PC-3 (cell line): ENCODE results near the gene FAM171A2. TPM values are rescaled to one million over a fixed set of nuclear protein-coding genes. Genes with fewer than 3 reads are reported as not detected.

Experiments
- ATAC-seq: fragments of 200-7000 bp; cut with Tn5 transposase; 2 replicates; pipeline ENCODE4 v1.9.1; 2020; ENCODE audit warnings: mild to moderate bottlenecking, moderate library complexity
- BruUV-seq: library from RNA; stranded (reverse); fragments of 400-500 nt; replicated peaks from 2 replicates; lab custom pipeline; 2021; lab: Mats Ljungman, UMichigan
- CTCF ChIA-PET: fragments of 300-600 bp; sonication (Branson Sonifier 250); formaldehyde crosslinking; loops from one replicate; lab custom pipeline; 2022; ENCODE audit warnings: antibody characterized with exemption; lab: Charles Lee
- POLR2A ChIA-PET: fragments of 300-600 bp; sonication (Branson Sonifier 250); formaldehyde crosslinking; loops from one replicate; lab custom pipeline; 2022; ENCODE audit warnings: antibody characterized with exemption; ENCODE audit not compliant: unreplicated experiment; lab: Charles Lee
- DNase-seq: peaks from one replicate; pipeline ENCODE4 v3.0.0-alpha.2; 2015
- H2AFZ ChIP-seq: fragments of 300-600 bp; sonication (generic); 2 replicates; pipeline ENCODE4 v1.6.0; 2016; ENCODE audit warnings: antibody characterized with exemption, low read length
- H3F3A ChIP-seq: fragments of 300-600 bp; sonication (generic); one replicate; pipeline ENCODE4 v1.6.0; 2017; ENCODE audit warnings: antibody characterized with exemption, low read length, control low read depth, mild to moderate bottlenecking; ENCODE audit not compliant: unreplicated experiment
- H3K27ac ChIP-seq: fragments of 300-600 bp; sonication (generic); 2 replicates; pipeline ENCODE4 v1.5.1; 2016; ENCODE audit warnings: mild to moderate bottlenecking, low read length
- H3K27me3 ChIP-seq: fragments of 300-600 bp; sonication (generic); 2 replicates; pipeline ENCODE4 v1.6.1; 2016; ENCODE audit warnings: low read length, mixed read lengths
- H3K36me3 ChIP-seq: fragments of 300-600 bp; sonication (generic); 2 replicates; pipeline ENCODE4 v1.6.1; 2016; ENCODE audit warnings: low read depth, mixed run types, low read length, mixed read lengths
- H3K4me1 ChIP-seq: fragments of 300-600 bp; sonication (generic); 2 replicates; pipeline ENCODE4 v1.5.1; 2016; ENCODE audit warnings: low read length; ENCODE audit not compliant: insufficient read depth
- H3K4me2 ChIP-seq: fragments of 300-600 bp; sonication (generic); 2 replicates; pipeline ENCODE4 v1.6.0; 2016; ENCODE audit warnings: low read length
- H3K4me3 ChIP-seq: fragments of 300-600 bp; sonication (generic); 2 replicates; pipeline ENCODE4 v1.5.1; 2016; ENCODE audit warnings: mild to moderate bottlenecking, low read length, mixed read lengths
- H3K79me2 ChIP-seq: fragments of 300-600 bp; sonication (generic); 2 replicates; pipeline ENCODE4 v1.6.1; 2017; ENCODE audit warnings: low read length, mixed read lengths
- H3K9ac ChIP-seq: fragments of 300-600 bp; sonication (generic); 2 replicates; pipeline ENCODE4 v1.6.0; 2016; ENCODE audit warnings: mild to moderate bottlenecking, low read length
- H3K9me2 ChIP-seq: fragments of 300-600 bp; sonication (generic); replicated peaks from 2 replicates; pipeline ENCODE4 v1.6.1; 2016; ENCODE audit warnings: mixed run types, low read length, mixed read lengths
- H3K9me3 ChIP-seq: fragments of 300-600 bp; sonication (generic); 2 replicates; pipeline ENCODE4 v1.6.1; 2016; ENCODE audit warnings: low read length, mixed read lengths
- H4K20me1 ChIP-seq: fragments of 300-600 bp; sonication (generic); 2 replicates; pipeline ENCODE4 v1.6.1; 2016; ENCODE audit warnings: low read length, mixed read lengths
- CTCF ChIP-seq: fragments of 300-600 bp; sonication (generic); conservative IDR thresholded peaks from 2 replicates; pipeline ENCODE4 v1.5.1; 2017; ENCODE audit warnings: antibody characterized with exemption, low read depth, mild to moderate bottlenecking, low read length
- EZH2 ChIP-seq: fragments of 300-600 bp; sonication (generic); IDR thresholded peaks from one replicate; pipeline ENCODE4 v1.6.1; 2017; ENCODE audit warnings: antibody characterized with exemption, mild to moderate bottlenecking, low read length; ENCODE audit not compliant: unreplicated experiment
- EZH2phosphoT487 ChIP-seq: fragments of 300-600 bp; sonication (generic); IDR thresholded peaks from 2 replicates; pipeline ENCODE4 v1.6.1; 2018; ENCODE audit warnings: mild to moderate bottlenecking, antibody characterized with exemption, low read length, borderline replicate concordance
- intact Hi-C: fragments of 100-400 bp; cut with micrococcal nuclease; formaldehyde crosslinking; loops from 2 replicates; pipeline ENCODE4 v1.9.0; 2023
- total RNA-seq: library from RNA; depleted of rRNA; stranded (reverse); fragments of >200 nt; gene quantifications from 2 replicates; pipeline ENCODE4 v1.2.3, GENCODE V29; 2014

Gene FAM171A2
- total RNA-seq, 1 experiment from 2014 or later = 16.3 TPM

- no TSS peak for BruUV-seq
- no peaks in the 10 kb centered on the region for H3F3A ChIP-seq
- no peak overlapping the region for H3K27ac ChIP-seq
- 0 out of 2 replicates have a peak overlapping the region, but pooled peaks have one; percentile 13 for H3K9ac ChIP-seq
- ChIA-PET CTCF (interaction anchor here (0.6 to 1.0 kb wide), 4 partner anchors 11 to 570 kb away, joined by 3 to 4 read pairs (median 4); partner anchors contain the start of gene UBTF), POLR2A (interaction anchor here (0.6 to 0.7 kb wide), 2 partner anchors 94 to 97 kb away, joined by 3 to 20 read pairs; no protein-coding TSS in a partner anchor)
- no peaks in the 10 kb centered on the region for H3K27me3 ChIP-seq
- H2AFZ ChIP-seq = peak overlapping the region; percentile 74
- no peaks in the 10 kb centered on the region for H3K9me3 ChIP-seq
- TF ChIP-seq EZH2 (no peak), EZH2phosphoT487 (no peak), CTCF (no peak)
- intact Hi-C loops = no loop called here
- peaks cover 17% of the 10 kb centered on the region for H3K36me3 ChIP-seq
- H3K9me2 ChIP-seq = no peaks in the 10 kb centered on the region
- peak overlapping the region; percentile 96 for H3K4me2 ChIP-seq
- H4K20me1 ChIP-seq = no peaks in the 10 kb centered on the region
- peak overlapping the region; percentile 77 for H3K4me3 ChIP-seq
- ATAC-seq = no peak; the same call in 1 of the 2 replicates
- peaks cover 11% of the 10 kb centered on the region for H3K4me1 ChIP-seq
- no peak for DNase-seq
- H3K79me2 ChIP-seq = no peaks in the 10 kb centered on the region
These were observed 47.6 kb downstream of the FAM171A2 start for GRCh38 chr17:44315760-44316731.

- H2AFZ ChIP-seq = peak overlapping the region; percentile 77
- H3K36me3 ChIP-seq = peaks cover 8% of the 10 kb centered on the region
- no peaks in the 10 kb centered on the region for H4K20me1 ChIP-seq
- no TSS peak for BruUV-seq
- CTCF ChIA-PET = interaction anchor here (0.7 to 1.0 kb wide), 3 partner anchors 12 to 105 kb away, joined by 3 to 4 read pairs (median 4); partner anchors contain the start of gene UBTF
- H3K27ac ChIP-seq = no peak overlapping the region
- DNase-seq = peak; percentile 75
- H3K27me3 ChIP-seq = no peaks in the 10 kb centered on the region
- peak; percentile 75 for ATAC-seq
- no peaks in the 10 kb centered on the region for H3K79me2 ChIP-seq
- intact Hi-C loops = no loop called here
- H3K9me2 ChIP-seq = no peaks in the 10 kb centered on the region
- no peaks in the 10 kb centered on the region for H3K9me3 ChIP-seq
- peak overlapping the region; percentile 96 for H3K4me2 ChIP-seq
- H3K4me3 ChIP-seq = peak overlapping the region; percentile 77
- TF ChIP-seq EZH2phosphoT487 (no peak), CTCF (no peak), EZH2 (no peak)
- peaks cover 11% of the 10 kb centered on the region for H3K4me1 ChIP-seq
- POLR2A ChIA-PET = interaction anchor here (0.6 to 0.7 kb wide), 3 partner anchors 84 to 264 kb away, joined by 4 to 20 read pairs (median 6); no protein-coding TSS in a partner anchor
- no peaks in the 10 kb centered on the region for H3F3A ChIP-seq
- H3K9ac ChIP-seq = 0 out of 2 replicates have a peak overlapping the region, but pooled peaks have one; percentile 13
These were observed 48.6 kb downstream of the FAM171A2 start for GRCh38 chr17:44314869-44315661.
